Kidney epithelial cell (primary cell): Measurements from ENCODE around the gene SYTL3. TPM values are rescaled to one million over a fixed set of nuclear protein-coding genes. Genes with fewer than 3 reads are reported as not detected.

ENCODE experiments used
- DNase-seq: peaks from one replicate; pipeline ENCODE4 v3.0.0-alpha.2; 2010; ENCODE audit warnings: low read depth
- H3K27me3 ChIP-seq: 2 replicates; pipeline ENCODE4 v1.6.0; 2011; ENCODE audit warnings: low read length; ENCODE audit not compliant: control insufficient read depth, insufficient read depth
- H3K36me3 ChIP-seq: 2 replicates; pipeline ENCODE4 v1.5.1; 2011; ENCODE audit warnings: low read length; ENCODE audit not compliant: control insufficient read depth, insufficient read depth
- H3K4me3 ChIP-seq: 2 replicates; pipeline ENCODE4 v1.5.1; 2011; ENCODE audit warnings: low read depth, mild to moderate bottlenecking, control low read depth, low read length
- total RNA-seq: library from RNA; depleted of rRNA; stranded (reverse); fragments of >200 nt; gene quantifications from 2 replicates; pipeline ENCODE4 v1.2.3, GENCODE V29; 2015
- TF ChIP-seq, protein P1 (sequence below): IDR thresholded peaks from 2 replicates; pipeline ENCODE4 v1.5.1; 2011; ENCODE audit warnings: mild to moderate bottlenecking, moderate library complexity, low read length, control low read depth, inconsistent platforms; ENCODE audit not compliant: insufficient read depth, poor library complexity, severe bottlenecking

Gene SYTL3
- total RNA-seq, 1 donor from 2014 or later = 3.6 TPM

DNA sequence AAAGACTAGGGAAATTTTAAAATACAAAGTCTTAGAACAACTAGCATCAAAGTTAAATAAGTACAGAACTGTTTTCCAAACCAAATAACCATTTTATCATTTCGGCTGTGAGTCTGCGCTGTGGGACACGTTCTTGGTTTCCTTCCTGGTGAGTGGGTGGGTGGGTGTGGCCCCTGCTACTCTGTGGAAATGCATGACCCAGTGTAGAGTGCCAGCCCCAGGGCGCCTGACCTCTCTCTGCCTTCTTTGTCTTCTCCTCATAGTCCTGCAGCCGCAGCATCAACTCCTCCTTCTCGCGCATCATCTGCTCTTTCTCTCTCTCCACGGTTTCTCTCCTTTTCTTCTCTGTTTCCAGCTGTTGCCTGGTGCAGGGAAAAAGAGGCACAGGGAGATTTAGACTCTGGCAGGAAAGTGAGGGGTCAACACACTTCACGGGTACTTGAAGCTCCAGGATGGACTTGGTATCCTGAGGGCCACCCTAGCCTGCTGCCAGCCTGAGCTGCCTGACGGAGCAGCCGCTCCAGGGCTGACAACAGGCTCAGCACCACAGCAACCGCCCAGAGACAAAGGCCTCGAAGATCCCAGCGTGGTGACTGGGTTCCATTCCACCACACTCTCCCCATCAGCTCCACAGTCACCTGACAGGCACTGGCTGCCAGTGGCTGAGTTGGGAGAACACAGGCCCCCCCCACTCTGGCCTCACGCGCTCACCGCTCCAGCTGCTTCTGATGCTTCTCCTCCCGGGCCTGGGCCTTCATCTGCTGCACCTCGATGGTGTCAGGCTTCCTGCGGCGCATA, 120.9 kb downstream of the SYTL3 start:
- H3K4me3 ChIP-seq = no peak overlapping the region
- H3K36me3 ChIP-seq = peaks cover 26% of the 10 kb centered on the region
- TF ChIP-seq, protein P1, sequence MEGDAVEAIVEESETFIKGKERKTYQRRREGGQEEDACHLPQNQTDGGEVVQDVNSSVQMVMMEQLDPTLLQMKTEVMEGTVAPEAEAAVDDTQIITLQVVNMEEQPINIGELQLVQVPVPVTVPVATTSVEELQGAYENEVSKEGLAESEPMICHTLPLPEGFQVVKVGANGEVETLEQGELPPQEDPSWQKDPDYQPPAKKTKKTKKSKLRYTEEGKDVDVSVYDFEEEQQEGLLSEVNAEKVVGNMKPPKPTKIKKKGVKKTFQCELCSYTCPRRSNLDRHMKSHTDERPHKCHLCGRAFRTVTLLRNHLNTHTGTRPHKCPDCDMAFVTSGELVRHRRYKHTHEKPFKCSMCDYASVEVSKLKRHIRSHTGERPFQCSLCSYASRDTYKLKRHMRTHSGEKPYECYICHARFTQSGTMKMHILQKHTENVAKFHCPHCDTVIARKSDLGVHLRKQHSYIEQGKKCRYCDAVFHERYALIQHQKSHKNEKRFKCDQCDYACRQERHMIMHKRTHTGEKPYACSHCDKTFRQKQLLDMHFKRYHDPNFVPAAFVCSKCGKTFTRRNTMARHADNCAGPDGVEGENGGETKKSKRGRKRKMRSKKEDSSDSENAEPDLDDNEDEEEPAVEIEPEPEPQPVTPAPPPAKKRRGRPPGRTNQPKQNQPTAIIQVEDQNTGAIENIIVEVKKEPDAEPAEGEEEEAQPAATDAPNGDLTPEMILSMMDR = no peak
- H3K27me3 ChIP-seq = no peaks in the 10 kb centered on the region
- DNase-seq = no peak

DNA sequence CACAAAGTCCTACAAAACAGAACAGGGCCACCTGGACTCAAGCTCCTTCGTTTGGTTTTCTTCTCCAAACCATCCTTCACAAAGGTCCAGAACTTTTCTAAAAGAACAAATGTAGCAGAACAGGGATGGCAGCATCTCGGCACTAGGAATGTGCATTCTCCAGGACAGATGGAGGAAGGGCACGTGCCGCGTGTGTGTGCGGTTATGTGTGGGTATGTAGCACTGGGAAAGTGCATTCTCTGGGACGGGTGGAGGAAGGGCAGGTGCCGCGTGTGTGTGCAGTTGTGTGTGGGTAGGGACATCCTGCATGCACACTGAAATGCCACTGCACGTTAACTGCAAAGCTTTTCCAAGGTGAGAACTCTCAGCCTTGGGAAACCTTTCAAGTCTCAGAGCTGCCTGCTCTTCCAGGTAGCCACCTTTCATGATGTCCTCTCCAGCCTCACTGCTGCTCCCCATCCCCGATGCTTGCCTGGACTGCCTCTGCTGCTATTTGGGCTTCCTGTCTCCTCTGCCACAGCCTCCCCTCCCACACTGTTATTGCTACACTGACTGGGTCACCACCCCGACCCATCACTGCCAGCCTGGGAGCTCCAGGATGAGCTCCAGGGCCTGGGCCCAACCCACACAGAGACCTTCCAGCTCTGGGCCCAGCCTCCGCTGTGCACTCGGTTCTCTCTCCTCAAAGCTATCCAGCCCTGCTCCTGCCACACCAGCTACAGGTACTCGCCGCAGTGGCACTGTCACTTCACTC, 121.7 kb downstream of the SYTL3 start:
- no peak for DNase-seq
- Histone ChIP-seq H3K27me3 (no peaks in the 10 kb centered on the region), H3K36me3 (peaks cover 27% of the 10 kb centered on the region), H3K4me3 (no peak overlapping the region)
- TF ChIP-seq, protein P1 = no peak

DNA sequence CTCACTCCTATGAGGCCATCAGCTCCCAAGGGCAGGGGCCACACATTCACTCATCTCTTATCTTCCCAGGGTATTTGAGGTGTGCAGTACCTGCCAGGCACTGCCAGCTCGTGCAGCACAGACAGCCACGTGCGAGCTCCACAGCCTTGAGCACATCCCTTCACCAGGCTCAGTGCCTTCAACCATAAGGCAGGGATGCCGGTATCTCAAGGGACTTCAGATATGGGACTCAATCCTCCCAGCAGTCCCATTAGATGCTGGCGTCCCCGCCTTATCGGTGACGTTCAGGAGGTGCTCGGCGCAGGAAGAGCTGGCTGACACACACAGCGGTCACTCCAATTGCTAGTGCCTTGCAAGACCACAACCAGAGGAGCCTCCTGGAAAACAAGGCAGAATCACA, 122.3 kb downstream of the SYTL3 start:
- Histone ChIP-seq H3K4me3 (no peak overlapping the region), H3K27me3 (no peaks in the 10 kb centered on the region), H3K36me3 (peaks cover 22% of the 10 kb centered on the region)
- no peak for DNase-seq
- TF ChIP-seq, protein P1 = no peak

DNA sequence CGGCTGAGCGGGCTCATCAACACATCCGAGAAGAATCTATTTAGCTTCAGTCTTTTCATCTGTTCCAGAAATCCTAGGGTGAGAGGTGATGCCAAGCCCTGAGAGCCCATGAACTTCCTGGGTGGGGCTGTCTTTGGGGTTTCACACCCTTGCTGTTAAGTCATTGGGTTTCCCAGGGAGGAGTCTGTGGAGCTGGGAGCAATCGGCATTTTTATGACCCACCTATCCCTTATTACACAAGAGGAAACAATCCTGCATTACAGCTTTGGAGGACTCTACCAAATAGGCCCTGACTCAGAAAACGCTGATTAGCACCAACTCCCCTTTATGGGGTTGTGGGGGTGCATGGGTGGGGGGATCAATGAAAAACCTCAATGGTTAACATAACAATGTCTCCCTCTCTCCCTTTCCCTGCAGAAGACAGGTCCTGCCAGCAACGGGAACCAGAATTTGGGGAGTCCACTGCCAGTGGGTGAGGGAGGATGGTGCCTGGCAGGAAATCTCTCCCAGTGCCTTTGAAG, 123.1 kb downstream of the SYTL3 start:
- TF ChIP-seq, protein P1 = no peak
- DNase-seq = no peak
- peaks cover 23% of the 10 kb centered on the region for H3K36me3 ChIP-seq
- H3K27me3 ChIP-seq = no peaks in the 10 kb centered on the region
- no peak overlapping the region for H3K4me3 ChIP-seq

DNA sequence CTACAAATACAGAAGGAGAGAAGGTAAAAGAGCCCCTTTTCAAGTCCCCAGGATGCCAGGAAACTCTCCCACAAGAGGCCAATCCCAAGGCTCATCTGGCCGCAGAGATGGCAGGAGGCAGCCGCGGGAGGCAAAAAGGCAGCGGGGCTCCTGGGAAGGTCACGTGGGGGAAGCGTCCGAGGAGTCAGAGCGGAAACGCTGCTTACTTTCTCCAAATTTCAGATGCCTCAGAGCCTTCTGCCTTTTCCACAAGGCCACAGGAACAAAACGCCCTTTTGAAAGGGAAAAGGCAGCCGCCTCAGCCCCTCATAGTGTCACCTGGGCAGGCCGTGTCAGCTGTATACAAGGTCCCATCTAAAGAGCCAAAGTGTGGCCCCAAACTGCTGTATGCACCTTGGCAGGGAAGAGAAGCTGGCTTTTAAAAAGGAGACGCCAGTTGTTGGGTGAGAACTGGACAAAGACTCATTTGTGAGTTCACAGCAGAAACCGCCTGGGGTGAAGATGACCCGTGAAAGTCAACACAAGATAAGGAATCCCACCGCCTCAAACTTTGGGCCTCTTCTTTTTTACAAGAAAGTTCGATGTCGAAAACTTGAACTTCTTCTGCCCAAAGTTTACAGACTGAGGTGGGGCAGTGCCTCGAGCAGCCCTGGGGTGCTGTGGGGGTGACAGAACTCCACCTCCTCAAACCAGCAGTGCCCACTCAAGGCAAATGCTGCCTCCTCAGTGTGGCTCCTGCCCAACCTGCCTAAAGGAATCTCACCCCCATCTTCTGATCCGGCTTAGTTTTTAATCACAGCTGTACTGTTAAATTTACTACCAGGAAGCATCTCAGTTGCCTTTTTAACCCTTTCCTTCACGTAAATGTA, 124.0 kb downstream of the SYTL3 start:
- H3K4me3 ChIP-seq = no peak overlapping the region
- TF ChIP-seq, protein P1 = no peak
- DNase-seq = no peak
- peaks cover 25% of the 10 kb centered on the region for H3K36me3 ChIP-seq
- no peaks in the 10 kb centered on the region for H3K27me3 ChIP-seq
